GM21390 (cell line): ENCODE results near the gene MTREX.

Source experiments
- ATAC-seq: cut with Tn5 transposase; IDR thresholded peaks from one replicate; pipeline ENCODE4 v1.9.1; 2021; ENCODE audit not compliant: unreplicated experiment

The MTREX gene

DNA sequence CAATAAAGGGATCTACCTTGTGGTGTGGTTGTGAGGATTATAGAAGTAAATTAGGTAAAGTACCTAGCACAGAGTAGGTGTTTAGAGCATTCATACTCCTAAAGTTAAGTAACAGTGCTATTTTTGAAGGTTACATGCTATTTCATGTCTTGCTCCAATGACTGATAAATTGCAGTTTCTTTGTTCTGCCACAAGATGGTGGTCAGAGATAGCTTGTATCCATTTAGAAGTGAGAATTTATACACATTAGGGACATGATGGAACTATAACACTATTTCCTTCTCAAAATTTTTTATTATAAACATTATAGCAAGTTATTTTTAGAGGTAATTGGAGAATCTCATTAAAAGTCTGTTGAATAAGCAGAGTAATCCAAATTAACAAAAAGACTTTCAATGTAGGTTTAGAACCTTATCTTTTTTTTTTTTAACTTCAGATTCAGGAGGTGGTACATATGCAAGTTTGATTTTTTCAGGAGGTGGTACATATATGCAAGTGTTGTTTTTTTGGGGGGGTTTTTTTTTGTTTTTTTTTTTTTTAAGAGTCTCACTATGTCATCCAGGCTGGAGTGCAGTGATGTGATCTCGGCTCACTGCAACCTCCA lies 17.1 kb downstream of the MTREX start:
- peak; percentile 66 for ATAC-seq

DNA sequence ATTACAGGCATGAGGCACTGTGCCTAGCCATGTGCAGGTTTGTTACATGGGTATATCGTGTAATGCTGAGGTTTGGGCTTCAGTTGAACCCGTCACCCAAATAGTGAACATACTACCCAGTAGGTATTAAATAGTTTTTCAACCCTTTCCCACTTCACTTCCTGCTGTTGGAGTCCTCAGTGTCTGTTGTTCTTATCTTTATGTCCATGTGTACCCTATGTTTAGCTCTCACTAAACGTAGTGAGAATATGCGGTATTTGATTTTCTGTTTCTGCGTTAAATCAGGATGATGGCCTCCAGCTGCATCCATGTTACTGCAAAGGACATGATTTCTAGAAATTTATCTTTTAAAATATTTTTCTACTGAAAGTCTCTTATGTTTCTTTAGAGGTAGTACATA lies 17.8 kb downstream of the MTREX start:
- ATAC-seq, result no peak

DNA sequence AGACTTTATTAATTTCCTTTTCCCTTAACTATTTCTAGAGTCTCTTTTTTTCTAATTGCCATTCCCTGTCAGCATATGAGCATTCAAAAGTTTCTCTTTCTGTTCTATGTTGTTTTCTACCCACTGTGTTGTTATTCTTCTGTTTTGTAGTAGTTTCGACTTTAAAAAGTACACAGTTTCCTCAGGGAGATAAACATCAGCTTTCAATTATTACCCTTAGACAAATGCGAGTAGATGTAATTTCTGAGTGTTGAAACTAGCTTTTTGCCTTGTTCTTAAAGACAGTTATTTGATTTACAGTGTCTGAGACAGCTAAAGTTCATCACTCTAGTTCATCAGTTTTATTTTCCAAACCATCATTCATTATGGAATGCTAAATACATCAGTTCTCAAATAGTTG lies 19.5 kb downstream of the MTREX start:
- ATAC-seq, result no peak

DNA sequence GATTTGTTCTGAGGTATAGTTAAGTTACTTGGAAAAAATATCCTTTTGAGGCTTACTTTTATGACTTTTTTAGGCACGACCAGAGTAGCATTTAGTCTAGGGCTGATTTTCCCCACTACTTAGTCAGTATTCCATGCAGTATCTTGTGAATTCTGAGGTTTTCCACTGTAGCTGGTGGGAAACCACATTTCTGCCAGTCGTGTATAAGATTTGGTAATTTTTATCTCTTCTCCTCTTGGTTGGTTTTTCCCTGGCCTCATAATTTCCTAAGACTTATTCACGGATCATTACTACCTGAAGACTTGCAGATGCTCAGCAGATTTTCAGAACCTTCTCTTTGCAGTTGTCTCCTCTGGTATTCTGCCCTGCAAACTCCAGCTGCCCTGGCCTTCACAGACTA lies 23.5 kb downstream of the MTREX start:
- ATAC-seq, result no peak

DNA sequence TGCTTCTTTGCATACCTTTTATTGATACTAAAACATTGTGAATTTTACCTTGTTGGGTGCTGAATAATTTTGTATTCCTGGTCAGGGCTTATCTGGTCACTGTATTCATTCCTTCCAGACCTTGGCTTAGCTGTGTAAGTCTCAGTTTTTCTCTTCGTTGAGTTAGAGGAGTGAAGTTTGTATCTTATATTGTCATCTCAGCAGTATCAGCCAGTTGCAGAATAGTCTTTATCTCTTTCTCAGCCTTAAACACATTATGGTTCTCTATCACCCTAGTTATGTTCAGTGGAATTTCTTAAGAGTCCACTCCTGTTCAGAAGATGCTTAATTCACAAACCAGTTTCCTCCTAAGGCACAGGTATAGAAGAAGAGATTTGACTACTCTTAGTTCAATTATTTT lies 25.2 kb downstream of the MTREX start:
- ATAC-seq, result no peak

DNA sequence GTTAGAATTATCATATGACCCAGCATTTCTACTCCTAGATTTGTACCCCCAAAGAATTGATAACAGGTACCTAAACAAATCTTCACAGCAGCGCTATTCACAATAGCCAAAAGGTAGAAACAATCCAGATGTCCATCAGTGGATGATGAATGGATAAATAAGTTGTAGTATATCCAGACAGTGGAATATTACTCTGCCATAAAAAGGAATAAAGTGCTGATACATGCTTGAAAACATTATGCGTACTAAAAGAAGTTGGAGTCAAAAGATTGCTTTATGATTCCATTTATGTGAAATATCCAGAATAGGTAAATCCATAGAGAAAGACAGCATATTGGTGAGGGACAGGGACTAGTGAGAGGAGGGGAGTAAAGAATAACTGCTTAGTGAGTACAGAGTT lies 26.0 kb downstream of the MTREX start:
- ATAC-seq, result no peak

DNA sequence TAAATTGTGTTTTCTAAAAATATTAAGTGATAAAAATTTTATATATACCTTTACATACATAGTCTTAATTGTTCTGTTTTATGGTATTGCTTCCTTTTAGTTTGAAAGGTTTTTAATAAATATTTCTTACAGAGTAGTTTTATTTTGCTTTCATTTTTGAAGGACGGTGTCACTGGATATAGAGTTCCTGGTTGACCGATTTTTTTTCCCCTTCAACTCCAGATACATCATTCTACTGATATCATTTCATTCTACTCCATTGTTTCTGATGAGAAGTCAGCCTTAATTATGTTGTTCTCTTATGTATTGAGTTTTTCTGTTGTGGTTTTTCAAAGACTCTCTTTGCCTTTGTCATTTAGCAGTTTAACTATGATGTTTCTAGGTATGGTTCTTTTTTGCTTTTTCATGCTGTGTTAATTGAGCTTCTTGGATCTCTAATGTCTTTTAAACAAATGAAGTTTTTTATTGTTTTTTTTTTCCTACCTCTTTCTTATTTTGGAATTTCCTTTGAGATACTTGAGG lies 30.4 kb downstream of the MTREX start:
- ATAC-seq, result no peak

DNA sequence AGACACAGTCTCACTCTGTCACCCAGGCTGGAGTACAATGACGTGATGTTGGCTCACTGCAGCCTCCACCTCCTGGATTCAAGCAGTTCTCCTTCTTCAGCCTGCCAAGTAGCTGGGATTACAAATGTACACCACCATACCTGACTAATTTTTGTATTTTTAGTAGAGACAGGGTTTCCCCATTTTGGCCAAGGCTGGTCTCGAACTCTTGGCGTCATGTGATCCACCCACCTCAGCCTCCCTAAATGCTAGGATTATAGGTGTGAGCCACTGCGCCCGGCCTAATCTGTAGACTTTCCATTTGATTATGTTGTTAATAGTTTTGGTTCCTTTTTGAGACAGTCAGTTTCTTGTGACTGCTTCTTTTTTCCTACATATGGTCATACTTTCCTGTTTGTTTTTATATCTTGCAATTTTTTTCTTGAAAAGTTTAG lies 31.0 kb downstream of the MTREX start:
- peak; percentile 68 for ATAC-seq

DNA sequence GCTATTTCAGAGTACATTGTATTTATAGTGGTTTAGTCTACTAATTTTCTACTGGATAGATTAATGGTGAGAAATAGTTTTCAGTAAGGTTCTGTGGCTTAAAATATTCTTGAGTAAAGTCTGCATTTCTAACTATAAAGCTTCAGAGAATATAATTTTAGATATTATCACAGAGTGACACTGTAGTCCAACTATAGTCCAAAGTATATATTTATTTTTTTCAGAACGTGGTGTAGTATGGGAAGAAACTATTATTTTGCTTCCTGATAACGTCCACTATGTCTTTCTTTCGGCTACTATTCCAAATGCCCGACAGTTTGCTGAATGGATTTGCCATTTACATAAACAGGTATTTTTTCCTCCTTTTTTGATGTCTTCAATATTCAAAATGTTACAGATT lies 35.3 kb downstream of the MTREX start:
- ATAC-seq, result no peak

DNA sequence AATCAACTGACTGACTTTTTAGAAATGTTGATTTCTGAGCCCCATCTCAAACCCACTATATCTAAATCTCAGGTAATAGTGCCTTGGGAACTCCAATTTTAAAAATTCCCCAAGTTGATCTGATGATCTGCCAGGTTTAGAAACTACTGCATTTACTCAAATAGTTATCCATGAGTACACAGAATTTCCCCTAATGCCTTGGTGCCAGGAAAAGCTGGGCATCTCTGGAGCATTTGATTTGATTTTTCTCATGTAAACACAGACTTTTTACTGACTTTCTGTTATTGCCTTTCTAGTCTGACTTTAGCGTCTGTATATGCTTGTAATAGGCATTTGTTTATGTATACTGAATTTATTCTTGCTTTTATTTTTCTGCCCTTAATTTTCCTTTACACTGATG lies 35.8 kb downstream of the MTREX start:
- ATAC-seq, result no peak

DNA sequence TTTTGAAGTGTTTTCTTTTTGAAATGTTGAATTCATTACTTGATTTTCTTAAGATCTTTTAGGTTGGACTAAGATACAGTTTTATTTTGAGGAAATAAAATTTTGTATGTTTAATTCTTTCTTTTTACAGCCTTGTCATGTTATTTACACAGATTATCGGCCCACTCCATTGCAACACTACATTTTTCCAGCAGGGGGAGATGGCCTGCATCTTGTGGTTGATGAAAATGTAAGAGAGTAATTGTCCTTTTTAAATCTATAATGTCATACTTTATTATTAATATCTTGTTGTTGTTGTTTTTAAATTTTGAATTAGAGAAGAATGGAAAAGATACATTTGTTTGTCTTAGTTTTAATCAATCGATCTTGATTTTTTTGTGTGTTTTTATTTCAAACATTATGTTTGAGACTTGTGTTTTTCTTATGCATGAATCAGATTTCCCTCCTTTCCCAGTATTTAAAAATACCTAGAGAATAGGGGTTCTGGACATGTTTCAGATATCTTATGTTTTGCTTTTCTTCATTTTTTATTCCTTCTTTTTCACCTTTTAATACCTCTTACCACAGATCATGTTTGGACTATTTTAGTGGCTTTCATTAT lies 36.7 kb downstream of the MTREX start:
- no peak for ATAC-seq

DNA sequence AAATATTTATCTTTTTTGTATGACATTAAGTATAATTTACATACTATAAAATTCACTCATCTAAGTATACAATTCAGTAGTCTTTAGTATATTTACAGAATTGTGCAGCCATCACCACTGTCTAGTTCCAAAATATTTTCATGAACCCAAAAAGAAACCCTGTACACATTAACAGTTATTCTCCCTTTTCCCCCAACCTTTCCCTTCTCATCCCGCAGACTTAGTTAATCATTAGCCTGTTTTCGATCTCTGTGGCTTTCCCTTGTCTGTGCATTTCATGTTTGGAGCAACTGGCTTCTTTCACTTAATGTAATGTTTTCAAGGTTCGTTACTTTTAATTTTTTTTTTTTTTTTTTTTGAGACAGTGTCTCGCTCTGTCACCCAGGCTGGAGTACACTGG lies 37.5 kb downstream of the MTREX start:
- ATAC-seq, result no peak

DNA sequence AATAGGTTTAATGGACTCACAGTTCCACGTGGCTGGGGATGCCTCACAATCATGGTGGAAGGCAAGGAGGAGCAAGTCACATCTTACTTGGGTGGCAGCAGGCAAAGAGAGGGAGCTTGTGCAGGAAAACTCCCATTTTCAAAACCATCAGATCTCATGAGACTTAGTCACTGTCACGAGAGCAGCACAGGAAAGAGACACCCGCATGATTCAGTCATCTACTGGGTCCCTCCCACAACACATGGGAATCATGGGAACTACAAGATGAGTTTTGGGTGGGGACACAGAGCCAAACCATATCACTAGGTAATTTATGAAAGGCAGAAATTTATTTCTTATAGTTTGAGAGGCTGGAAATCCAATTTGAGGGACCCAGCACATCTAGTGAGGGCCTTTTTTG lies 40.0 kb downstream of the MTREX start:
- no peak for ATAC-seq

DNA sequence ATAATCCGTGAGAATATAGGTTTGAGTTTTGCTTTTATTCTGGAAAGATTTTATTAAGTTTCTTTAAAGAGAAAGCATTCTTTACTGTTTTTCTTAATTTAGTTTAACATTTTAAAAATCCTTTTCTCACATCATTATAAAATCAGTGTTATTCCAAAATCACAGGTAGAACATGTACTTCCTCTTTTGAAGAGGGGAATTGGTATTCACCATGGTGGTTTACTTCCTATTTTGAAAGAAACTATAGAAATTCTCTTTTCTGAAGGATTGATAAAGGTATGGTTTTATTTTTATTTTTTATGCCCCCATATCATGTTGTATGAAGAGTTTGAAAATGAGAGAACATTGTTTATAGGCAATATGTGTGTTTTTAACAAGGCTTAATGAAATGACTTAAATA lies 43.0 kb downstream of the MTREX start:
- ATAC-seq, result no peak

DNA sequence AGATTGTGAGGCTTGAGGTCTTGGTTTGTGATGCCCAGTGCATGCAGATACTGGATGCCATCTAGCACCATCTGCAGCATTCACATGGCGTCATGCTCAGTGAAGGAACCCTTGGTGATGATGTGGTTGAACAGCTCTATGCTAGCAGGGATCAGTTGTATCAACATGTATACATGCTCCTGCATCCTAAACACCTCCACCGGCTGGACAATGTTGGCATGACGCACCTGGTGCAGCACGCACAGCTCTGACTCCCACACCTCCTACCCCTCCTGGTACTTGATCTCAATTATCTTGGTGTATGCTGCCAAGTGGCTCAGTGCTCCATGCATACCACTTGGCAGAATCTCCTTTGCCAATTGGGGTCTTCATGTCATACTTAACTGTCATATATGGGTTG lies 49.1 kb downstream of the MTREX start:
- ATAC-seq, result no peak

DNA sequence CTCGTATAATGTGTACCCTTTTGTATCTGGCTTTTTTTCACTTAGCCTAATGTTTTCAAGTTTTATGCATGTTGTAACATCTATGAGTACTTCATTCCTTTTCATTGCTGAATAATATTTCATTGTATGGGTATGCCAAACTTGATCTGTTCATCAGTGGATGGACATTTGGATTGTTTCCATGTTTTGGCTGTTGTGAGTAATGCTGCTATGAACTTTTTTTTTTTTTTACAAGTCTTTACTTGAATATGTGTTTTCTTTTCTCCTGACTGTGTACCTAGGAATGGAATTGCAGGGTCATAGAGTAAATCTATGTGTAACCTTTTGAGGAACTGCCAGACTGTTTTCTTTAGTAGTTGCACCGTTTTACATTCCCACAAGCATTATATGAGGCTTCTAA lies 52.4 kb downstream of the MTREX start:
- ATAC-seq, result no peak

DNA sequence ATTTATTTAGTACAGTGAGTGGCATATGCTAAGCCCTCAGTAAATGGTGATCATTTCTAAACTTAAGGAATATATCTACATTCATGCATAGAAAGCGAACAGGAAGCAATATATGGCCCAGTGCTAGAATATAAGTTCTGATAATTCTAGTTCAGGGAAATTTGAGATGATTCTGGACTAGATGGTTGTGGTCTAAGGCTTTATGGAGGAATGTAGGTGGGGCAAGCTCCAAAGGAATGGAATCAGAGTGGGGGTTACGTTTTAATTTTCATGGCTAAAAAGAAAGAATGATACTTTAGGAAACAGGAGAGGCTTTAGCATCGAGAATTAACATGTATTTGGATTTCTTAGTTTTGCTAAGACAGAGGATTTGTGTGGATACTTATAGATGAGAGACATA lies 56.1 kb downstream of the MTREX start:
- no peak for ATAC-seq

DNA sequence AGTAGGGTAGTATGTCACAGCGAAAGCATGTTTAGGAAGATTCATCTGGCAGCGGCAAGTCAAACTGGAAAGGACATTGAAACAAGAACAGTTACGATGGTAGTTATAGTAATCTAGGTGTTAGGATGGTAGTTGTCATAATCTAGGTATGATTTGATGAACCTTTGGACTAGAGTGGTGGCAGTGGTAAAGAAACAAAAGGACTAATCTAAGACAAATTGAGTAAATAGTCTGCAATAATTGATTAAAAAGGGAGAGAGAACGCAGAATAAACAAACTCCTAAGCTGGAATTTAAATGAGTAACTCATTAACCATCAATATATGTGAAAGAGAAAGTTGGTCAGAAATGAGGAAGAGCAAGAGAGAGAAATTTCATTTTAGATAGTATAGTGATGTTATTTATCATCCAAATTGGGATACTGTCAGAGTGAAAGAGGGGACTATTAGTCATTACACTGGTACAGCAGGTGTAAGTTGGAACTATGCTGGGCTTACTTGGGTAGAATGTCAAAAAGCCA lies 56.8 kb downstream of the MTREX start:
- peak; percentile 98 for ATAC-seq

DNA sequence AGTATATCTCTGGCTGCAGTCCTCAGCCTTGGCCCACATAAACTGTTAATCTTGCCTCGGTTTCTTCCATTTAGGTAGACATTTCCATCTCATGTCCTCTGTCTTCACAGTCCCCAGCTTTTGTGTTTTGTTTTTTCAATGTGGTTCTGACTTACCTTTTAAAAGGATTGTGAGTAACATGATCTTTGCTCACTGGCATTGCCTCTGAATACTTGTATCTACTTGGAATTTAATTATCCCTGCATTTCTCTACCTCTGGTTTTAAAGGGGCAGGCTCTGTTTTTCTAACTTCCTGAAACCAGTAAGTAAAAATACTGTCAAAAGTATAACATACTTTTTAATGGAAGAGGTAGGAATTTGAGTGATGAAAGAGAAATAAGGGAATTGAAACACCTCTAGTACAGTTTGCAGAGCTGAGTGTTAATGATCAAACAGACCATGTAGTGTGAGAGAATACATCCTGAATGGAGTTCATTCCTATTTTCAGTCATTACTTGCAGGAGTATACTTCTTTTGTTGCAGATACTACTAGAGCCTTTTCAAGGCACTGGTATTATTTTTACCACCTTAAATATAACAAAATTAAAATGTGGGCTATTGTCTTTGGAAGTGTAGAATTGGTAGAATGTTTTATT lies 62.6 kb downstream of the MTREX start:
- ATAC-seq, result no peak

DNA sequence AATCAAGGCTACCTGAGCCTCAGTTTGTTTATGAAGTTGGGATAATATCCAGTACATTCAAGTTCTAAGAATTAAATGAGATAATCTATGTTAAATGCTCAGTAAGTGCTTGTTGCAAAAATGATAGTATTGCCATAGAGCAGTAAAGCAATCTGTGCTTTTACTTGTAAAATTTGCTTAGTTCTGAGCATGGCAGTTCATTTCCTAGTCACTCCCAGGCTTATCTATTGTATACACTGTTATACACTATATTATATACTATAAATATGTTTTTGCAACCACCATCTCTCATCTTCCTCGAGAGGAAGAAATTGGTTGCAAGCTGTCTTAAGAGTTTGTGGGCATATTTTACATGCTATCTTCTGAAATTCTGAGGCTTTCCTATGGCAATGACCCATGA lies 63.4 kb downstream of the MTREX start:
- ATAC-seq, result no peak

DNA sequence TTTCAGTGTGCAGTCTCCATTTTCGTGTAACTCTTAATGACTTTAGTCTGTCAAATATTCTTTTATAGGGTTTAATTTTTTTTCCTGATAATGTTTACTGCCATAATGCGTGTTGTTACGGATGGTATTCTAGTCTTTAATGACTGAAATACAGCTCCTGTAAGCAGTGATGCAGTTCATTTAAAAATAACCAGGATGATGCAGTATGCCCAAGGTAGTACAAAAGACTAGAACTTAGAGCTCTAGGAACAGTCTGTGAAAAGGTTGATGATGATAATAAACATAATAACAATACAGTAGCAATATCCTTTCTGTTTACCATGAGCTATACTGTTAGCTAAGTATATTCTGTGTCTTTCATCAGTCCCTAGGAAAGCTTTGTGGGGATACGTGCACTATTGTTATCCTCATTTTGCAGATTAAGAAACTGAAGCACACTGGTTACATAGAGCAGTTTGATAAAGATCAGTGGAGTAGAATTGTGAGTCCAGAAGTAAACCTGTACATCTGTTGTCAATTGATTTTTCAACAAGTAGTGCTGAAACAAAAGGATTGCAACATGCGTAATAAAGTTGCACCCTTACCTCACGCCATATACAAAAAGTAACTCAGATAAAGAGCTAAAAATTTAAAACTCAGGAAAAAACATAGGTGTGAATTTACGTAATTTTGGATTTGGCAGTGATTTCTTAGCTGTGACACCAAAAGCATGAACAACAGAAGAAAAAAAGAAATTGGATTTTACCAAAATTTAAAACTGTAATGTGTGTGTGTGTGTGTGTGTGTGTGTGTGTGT lies 64.5 kb downstream of the MTREX start:
- no peak for ATAC-seq

DNA sequence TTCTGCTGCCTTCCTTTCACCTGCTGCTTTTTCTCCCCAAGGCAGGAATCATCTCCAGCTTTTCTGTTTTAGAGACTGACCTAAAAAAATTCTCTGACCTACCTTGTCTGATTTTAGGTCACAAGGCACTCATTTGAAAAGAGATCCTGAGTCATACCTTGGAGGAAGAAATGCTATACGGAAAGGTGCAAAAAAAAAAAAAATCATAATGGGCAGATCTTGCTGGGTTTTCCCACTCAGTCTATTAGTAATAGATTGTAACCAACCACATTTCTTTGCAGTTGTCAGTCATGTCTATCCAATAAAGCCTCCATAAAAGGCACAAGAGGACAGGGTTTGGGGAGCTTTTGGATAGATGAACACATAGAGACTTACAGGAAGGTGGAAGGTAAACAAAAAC lies 70.0 kb downstream of the MTREX start:
- no peak for ATAC-seq
